Measurements from ENCODE around the gene F2RL2. TPM values are rescaled to one million over a fixed set of nuclear protein-coding genes. Genes with fewer than 3 reads are reported as not detected.

The F2RL2 gene, protein sequence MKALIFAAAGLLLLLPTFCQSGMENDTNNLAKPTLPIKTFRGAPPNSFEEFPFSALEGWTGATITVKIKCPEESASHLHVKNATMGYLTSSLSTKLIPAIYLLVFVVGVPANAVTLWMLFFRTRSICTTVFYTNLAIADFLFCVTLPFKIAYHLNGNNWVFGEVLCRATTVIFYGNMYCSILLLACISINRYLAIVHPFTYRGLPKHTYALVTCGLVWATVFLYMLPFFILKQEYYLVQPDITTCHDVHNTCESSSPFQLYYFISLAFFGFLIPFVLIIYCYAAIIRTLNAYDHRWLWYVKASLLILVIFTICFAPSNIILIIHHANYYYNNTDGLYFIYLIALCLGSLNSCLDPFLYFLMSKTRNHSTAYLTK
- 5.4 and 9.8 TPM in 2 replicates for total RNA-seq

DNA sequence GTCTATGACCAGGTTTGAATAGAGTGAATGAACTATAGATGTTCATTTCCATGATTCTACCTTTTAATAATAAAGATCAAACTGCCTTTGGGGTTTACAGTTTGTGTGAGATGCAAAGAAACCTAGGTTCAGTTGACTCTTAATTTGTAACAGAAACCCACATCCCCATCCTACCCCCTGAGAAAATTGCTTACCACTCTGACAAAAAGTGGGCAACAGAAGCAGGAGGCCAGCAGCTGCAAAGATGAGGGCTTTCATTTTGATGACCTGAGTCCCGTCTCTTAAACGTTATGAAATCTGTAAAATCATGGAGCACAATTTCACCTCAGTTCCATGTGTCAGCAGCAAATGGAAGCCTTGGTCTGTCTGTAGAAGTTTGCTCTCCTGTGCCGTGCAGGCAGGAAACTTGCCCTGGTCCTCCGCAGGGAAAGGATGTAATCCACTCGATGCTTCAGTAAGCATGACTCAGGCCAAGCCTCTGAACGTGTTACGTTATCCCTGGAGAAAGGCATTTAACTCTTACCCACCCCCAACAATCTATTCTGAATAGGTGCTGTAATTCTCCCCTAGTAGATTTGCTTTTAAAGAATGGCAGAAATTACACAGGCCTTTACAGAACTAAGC lies at the start of gene F2RL2:
TSS of gene F2RL2 (minus strand) at position 431 of the 624 bp plus-strand sequence. CDS start at position 258, 173 bp downstream.

Other genes with a start within 250 kb of the F2RL2 start
- 14.2 and 24.0 TPM in 2 replicates for gene IQGAP2, start 220.1 kb downstream of the F2RL2 start, total RNA-seq
- 67.8 and 70.8 TPM in 2 replicates for gene F2R, start 92.7 kb upstream of the F2RL2 start, total RNA-seq
- 16.5 and 20.9 TPM in 2 replicates for gene F2RL1, start 195.6 kb upstream of the F2RL2 start, total RNA-seq
- not detected in 2 replicates for gene S100Z, start 226.6 kb upstream of the F2RL2 start, total RNA-seq

Data from smooth muscle cell of bladder (primary cell).